NT2/D1 (cell line): Measurements from ENCODE around the gene PYROXD2.

ENCODE experiments used
- SUZ12 ChIP-seq: IDR thresholded peaks from 2 replicates; pipeline ENCODE4 v1.6.1; 2011; ENCODE audit not compliant: insufficient read length, insufficient read depth; ENCODE audit errors: extremely low read depth
- YY1 ChIP-seq: IDR thresholded peaks from 2 replicates; pipeline ENCODE4 v1.6.1; 2011; ENCODE audit not compliant: insufficient read length, insufficient read depth
- ZNF274 ChIP-seq: IDR thresholded peaks from 2 replicates; pipeline ENCODE4 v1.6.1; 2011; ENCODE audit warnings: mild to moderate bottlenecking, low read depth, low read length

- no peak for TF ChIP-seq ZNF274
- no peak for TF ChIP-seq SUZ12
- TF ChIP-seq YY1, result no peak
These were observed 36.3 kb downstream of the PYROXD2 start for GRCh38 chr10:98378722-98379121.
